22Rv1 (cell line): ENCODE data around the gene TM2D3.

Experiments
- ZFX ChIP-seq: fragments of 450-650 bp; IDR thresholded peaks from 2 replicates; pipeline ENCODE4 v1.6.1; 2017; ENCODE audit warnings: antibody characterized with exemption, borderline replicate concordance
- TF ChIP-seq, protein P1 (sequence below): fragments of 450-650 bp; IDR thresholded peaks from 2 replicates; pipeline ENCODE4 v1.5.1; 2017; ENCODE audit warnings: mild to moderate bottlenecking

DNA sequence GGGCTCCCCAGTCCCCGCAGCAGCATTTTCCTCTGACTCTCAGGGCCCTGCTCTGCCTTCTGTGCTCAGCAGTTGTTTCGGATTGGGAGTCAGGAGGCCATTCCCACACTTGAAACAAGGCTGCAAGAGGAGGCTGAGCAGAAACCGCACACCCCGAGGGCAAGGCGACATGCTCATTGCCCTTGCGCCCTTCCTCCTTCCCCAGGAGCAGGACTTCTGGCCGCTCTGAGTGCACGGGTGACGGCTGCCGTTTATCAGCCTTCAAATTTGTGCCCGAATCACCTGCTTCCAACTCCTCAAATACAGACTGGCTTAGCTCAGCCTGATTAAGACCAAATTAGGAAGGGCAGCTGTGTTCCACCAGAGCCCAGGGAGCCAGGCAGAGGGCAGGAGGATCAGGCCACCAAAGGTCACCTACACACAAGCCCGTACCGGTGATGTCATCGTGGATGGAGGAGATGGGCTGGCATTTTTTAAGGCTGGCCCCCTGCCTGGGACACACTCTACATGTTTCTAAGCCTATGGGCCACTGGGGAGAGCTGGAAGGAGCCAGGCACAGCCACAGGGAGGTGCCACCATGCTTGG is 38.1 kb downstream of the TM2D3 start:
- TF ChIP-seq, protein P1, sequence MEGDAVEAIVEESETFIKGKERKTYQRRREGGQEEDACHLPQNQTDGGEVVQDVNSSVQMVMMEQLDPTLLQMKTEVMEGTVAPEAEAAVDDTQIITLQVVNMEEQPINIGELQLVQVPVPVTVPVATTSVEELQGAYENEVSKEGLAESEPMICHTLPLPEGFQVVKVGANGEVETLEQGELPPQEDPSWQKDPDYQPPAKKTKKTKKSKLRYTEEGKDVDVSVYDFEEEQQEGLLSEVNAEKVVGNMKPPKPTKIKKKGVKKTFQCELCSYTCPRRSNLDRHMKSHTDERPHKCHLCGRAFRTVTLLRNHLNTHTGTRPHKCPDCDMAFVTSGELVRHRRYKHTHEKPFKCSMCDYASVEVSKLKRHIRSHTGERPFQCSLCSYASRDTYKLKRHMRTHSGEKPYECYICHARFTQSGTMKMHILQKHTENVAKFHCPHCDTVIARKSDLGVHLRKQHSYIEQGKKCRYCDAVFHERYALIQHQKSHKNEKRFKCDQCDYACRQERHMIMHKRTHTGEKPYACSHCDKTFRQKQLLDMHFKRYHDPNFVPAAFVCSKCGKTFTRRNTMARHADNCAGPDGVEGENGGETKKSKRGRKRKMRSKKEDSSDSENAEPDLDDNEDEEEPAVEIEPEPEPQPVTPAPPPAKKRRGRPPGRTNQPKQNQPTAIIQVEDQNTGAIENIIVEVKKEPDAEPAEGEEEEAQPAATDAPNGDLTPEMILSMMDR: no peak
- TF ChIP-seq ZFX: no peak
